Measurements from ENCODE around the gene KLHL29. TPM values are rescaled to one million over a fixed set of nuclear protein-coding genes. Genes with fewer than 3 reads are reported as not detected.

The KLHL29 gene
- total RNA-seq, 4 donors from 2014 or later, result 10.1 to 27.3 (median 15.7) TPM

DNA sequence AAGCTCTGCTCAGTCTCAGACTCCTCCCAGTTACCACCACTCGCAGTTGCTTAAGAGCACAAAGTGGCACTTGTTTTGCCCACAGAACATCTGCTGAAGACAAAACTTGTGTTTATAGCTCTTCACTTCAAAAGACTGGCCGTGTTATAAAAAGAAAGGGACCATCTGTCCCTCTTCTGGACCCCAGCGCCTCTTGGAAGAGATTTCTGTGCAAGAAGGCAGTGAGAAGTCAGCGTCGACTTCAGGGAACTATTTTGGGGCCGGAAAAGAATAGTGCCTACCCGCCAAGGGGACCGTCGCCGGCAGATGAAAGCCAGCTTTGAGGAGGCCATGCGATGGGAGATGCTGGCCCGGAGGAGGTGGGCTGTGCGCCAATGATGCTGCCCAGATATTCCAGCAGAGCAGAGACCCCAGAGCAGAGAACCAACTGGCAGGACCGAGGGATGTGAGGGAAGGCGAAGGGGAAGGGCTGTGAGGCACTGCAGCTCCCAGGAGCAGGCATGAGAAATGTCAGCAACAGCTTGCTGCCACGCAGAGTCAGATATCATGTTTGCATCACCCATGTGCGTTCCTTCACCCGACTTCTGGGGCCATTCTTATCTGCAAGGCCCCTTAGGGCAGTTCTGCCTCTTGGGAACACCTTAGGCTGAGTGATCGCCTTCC is 271.1 kb downstream of the KLHL29 start:
- no peak for TF ChIP-seq POLR2A (IDR thresholded peaks at IDR 0.05)
- TF ChIP-seq, protein P1, sequence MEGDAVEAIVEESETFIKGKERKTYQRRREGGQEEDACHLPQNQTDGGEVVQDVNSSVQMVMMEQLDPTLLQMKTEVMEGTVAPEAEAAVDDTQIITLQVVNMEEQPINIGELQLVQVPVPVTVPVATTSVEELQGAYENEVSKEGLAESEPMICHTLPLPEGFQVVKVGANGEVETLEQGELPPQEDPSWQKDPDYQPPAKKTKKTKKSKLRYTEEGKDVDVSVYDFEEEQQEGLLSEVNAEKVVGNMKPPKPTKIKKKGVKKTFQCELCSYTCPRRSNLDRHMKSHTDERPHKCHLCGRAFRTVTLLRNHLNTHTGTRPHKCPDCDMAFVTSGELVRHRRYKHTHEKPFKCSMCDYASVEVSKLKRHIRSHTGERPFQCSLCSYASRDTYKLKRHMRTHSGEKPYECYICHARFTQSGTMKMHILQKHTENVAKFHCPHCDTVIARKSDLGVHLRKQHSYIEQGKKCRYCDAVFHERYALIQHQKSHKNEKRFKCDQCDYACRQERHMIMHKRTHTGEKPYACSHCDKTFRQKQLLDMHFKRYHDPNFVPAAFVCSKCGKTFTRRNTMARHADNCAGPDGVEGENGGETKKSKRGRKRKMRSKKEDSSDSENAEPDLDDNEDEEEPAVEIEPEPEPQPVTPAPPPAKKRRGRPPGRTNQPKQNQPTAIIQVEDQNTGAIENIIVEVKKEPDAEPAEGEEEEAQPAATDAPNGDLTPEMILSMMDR (IDR thresholded peaks at IDR 0.05), result no peak
- DNase-seq (ENCODE audit: low spot score in 2 of 2), result no peak
- no peak overlapping the region for H3K4me3 ChIP-seq (ENCODE audit: low read depth, poor library complexity, severe bottlenecking)
- 81 to 84% methylated on average over 19 of the region's 19 CpGs for WGBS, 2 donors
- intact Hi-C loops (cut with DNase I; ENCODE audit: low total_unique reads), result no loop called here

DNA sequence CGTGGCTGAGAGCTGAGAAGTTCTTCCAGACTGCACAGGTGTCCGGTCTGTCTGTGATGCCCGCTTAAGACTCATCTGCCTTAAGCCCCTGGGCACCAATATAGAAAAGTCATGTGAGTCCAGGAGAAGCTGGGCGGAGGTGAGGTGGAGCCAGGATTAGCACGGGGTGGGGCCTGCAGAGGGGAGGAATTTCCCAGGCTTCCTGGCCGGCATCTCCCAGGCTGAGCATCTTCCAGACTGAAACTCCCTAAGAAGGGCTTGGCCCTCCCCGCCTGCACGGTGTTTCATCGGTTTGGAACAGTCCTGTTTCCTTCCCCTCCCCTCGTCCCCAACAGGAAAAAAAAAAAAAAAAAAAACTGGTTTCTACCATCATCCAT is 271.6 kb downstream of the KLHL29 start:
- intact Hi-C loops (cut with DNase I; ENCODE audit: low total_unique reads), result no loop called here
- WGBS, 2 donors, result 27 to 33% methylated on average over 10 of the region's 10 CpGs
- no peak for DNase-seq (ENCODE audit: low spot score in 2 of 2)
- no peak for TF ChIP-seq POLR2A (IDR thresholded peaks at IDR 0.05)
- TF ChIP-seq, protein P1 (IDR thresholded peaks at IDR 0.05), result no peak
- no peak overlapping the region for H3K4me3 ChIP-seq (ENCODE audit: low read depth, poor library complexity, severe bottlenecking)

DNA sequence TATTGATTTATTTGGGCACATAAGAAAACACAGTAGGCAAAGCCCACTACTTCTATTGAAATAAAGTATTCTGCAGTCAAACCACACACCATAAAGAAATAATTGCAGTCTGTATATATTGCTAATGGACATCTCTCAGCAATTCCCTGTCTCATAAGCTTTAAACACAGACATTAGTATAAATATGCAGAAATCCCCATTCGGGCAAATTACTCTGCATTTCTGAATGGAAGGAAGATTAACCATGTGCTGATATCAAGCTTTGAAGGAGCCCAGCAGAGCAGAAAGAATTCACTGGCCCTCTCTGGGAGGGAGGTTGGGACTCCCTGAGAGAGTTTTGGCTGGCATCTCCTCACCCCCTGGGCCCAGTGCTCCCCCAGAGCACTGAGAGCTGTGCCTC is 272.4 kb downstream of the KLHL29 start:
- intact Hi-C loops (cut with DNase I; ENCODE audit: low total_unique reads), result no loop called here
- no peak for DNase-seq (ENCODE audit: low spot score in 2 of 2)
- TF ChIP-seq, protein P1 (IDR thresholded peaks at IDR 0.05), result no peak
- TF ChIP-seq POLR2A (IDR thresholded peaks at IDR 0.05), result no peak
- 71 to 96% methylated on average over 1 of the region's 1 CpG for WGBS, 2 donors
- no peak overlapping the region for H3K4me3 ChIP-seq (ENCODE audit: low read depth, poor library complexity, severe bottlenecking)

DNA sequence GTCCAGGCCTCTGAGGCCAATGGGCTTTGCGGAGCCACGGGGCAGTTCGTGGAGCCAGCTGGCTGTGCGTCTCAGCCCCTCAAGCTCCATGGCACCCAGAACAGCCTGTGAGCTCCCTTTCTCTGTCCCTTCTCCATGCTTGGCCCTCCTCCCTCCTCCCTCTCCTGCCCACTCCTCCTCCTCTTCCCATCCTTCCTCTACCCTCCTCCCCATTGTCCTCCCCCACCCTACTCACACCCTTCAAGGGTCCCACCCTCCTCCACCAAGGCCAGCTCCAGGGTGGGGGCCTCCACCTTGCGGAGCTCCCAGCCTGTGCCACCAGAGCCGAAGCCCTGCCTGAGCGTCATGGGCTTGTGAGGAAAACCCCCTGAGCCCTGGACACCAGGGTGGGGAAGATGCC is 273.0 kb downstream of the KLHL29 start:
- WGBS, 2 donors, result 95 to 97% methylated on average over 7 of the region's 7 CpGs
- no peak overlapping the region for H3K4me3 ChIP-seq (ENCODE audit: low read depth, poor library complexity, severe bottlenecking)
- no peak for TF ChIP-seq POLR2A (IDR thresholded peaks at IDR 0.05)
- TF ChIP-seq, protein P1 (IDR thresholded peaks at IDR 0.05), result no peak
- intact Hi-C loops (cut with DNase I; ENCODE audit: low total_unique reads), result no loop called here
- DNase-seq (ENCODE audit: low spot score in 2 of 2), result no peak

DNA sequence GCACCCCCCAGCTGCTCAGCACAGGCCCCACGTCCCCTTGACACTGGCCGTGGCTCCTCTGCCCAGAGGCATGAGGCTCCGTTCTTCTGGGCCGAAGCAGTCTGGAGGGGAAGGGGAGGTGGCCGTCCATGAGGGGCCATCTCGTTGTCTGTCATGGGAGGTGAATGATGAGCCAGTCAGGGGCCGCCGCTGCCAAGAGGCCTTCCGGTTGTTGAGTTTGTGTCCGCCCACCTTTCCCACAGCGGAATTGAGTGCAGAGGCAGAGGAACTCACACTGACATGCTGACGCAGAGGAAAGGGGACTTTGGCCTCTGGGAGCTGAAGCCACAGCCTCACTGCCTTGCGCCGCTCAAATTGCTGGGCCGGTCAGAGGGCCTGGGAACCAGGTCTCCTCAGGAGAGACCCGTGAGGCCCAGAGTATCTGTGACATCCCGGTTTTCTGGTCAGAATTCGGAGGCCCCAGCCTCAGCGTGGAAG is 273.5 kb downstream of the KLHL29 start:
- TF ChIP-seq, protein P1 (IDR thresholded peaks at IDR 0.05), result no peak
- TF ChIP-seq POLR2A (IDR thresholded peaks at IDR 0.05), result no peak
- 77 to 83% methylated on average over 18 to 19 of the region's 19 CpGs for WGBS, 2 donors

DNA sequence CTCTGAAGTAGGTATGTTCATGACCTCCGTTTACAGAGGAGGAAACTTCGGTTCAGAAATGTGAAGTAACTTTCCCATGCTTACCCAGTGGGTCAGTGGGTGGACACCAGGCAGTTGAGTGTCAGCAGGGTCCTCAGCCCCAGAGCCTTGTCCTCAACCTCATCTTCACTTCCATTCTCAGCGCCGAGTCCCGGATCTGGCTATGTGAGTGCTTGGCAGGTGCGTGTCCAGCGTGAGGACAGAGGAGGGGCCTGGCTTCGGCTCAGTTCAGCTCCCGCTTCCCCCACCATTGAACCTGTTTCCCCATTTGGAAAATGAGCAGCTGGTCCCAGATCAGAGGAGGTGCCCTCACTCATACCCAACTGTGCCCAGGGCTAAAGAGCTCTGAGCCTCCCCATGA is 274.3 kb downstream of the KLHL29 start:
- no peak for TF ChIP-seq POLR2A (IDR thresholded peaks at IDR 0.05)
- TF ChIP-seq, protein P1 (IDR thresholded peaks at IDR 0.05), result no peak
- H3K4me3 ChIP-seq (ENCODE audit: low read depth, poor library complexity, severe bottlenecking), result no peak overlapping the region
- WGBS, 2 donors, result 94% methylated on average over 9 of the region's 9 CpGs
- DNase-seq (ENCODE audit: low spot score in 2 of 2), result no peak
- intact Hi-C loops (cut with DNase I; ENCODE audit: low total_unique reads), result no loop called here

More for the DNA sequence above, 273.5 kb downstream of the KLHL29 start:
- intact Hi-C loops (cut with DNase I; ENCODE audit: low total_unique reads), result no loop called here
- DNase-seq (ENCODE audit: low spot score in 2 of 2), result no peak
- no peak overlapping the region for H3K4me3 ChIP-seq (ENCODE audit: low read depth, poor library complexity, severe bottlenecking)
